Measurements from ENCODE around the gene CHD5. TPM values are rescaled to one million over a fixed set of nuclear protein-coding genes. Genes with fewer than 3 reads are reported as not detected.

Gene CHD5
- polyA plus RNA-seq, 1 donor from 2014 or later, result 22.0 TPM

GRCh38 chr1:6094246-6094645, 85.9 kb downstream of the CHD5 start:
- Histone ChIP-seq H3K27me3 (ENCODE audit: insufficient read depth, low read depth, low read length) (no peaks in the 10 kb centered on the region), H3K27ac (ENCODE audit: low read length) (no peak overlapping the region), H3F3A (ENCODE audit: insufficient read depth, low read length, poor library complexity, severe bottlenecking) (no peaks in the 10 kb centered on the region), H4K20me1 (ENCODE audit: insufficient read depth) (no peaks in the 10 kb centered on the region), H3K4me2 (ENCODE audit: low read length) (no peak overlapping the region), H3K9me3 (ENCODE audit: low read length) (no peaks in the 10 kb centered on the region), H2AFZ (ENCODE audit: low read depth, low read length) (no peak overlapping the region), H3K36me3 (ENCODE audit: insufficient read depth, low read length) (no peaks in the 10 kb centered on the region), H3K9ac (ENCODE audit: low read length) (no peak overlapping the region), H3K4me3 (ENCODE audit: low read length) (no peak overlapping the region), H3K9me2 (ENCODE audit: insufficient read depth, low read length) (no peaks in the 10 kb centered on the region), H3K79me2 (replicated peaks; ENCODE audit: insufficient read depth, low read length) (no peaks in the 10 kb centered on the region)
- TF ChIP-seq MXI1 (conservative IDR thresholded peaks at IDR 0.05; ENCODE audit: poor library complexity, severe bottlenecking) (no peak), REST (IDR thresholded peaks at IDR 0.05; ENCODE audit: borderline replicate concordance) (no peak), SMC3 (conservative IDR thresholded peaks at IDR 0.05; ENCODE audit: poor library complexity) (no peak), EZH2 (IDR thresholded peaks at IDR 0.05; ENCODE audit: borderline replicate concordance, insufficient read depth, low read length, poor library complexity, severe bottlenecking) (no peak), CTCF (IDR thresholded peaks at IDR 0.05; ENCODE audit: poor library complexity, severe bottlenecking) (no peak), TAF1 (IDR thresholded peaks at IDR 0.05; ENCODE audit: low read depth) (no peak), POLR2AphosphoS5 (IDR thresholded peaks at IDR 0.05) (no peak), RAD21 (conservative IDR thresholded peaks at IDR 0.05) (no peak), EP300 (conservative IDR thresholded peaks at IDR 0.05; ENCODE audit: poor library complexity, severe bottlenecking) (no peak)

GRCh38 chr1:6093611-6094010, 86.5 kb downstream of the CHD5 start:
- Histone ChIP-seq H3F3A (ENCODE audit: insufficient read depth, low read length, poor library complexity, severe bottlenecking) (no peaks in the 10 kb centered on the region), H3K9ac (ENCODE audit: low read length) (no peak overlapping the region), H3K9me3 (ENCODE audit: low read length) (no peaks in the 10 kb centered on the region), H3K27ac (ENCODE audit: low read length) (no peak overlapping the region), H3K27me3 (ENCODE audit: insufficient read depth, low read depth, low read length) (no peaks in the 10 kb centered on the region), H3K79me2 (replicated peaks; ENCODE audit: insufficient read depth, low read length) (no peaks in the 10 kb centered on the region), H3K4me3 (ENCODE audit: low read length) (no peak overlapping the region), H3K36me3 (ENCODE audit: insufficient read depth, low read length) (no peaks in the 10 kb centered on the region), H3K4me2 (ENCODE audit: low read length) (no peak overlapping the region), H2AFZ (ENCODE audit: low read depth, low read length) (no peak overlapping the region), H4K20me1 (ENCODE audit: insufficient read depth) (no peaks in the 10 kb centered on the region), H3K9me2 (ENCODE audit: insufficient read depth, low read length) (no peaks in the 10 kb centered on the region)
- TF ChIP-seq CTCF (IDR thresholded peaks at IDR 0.05; ENCODE audit: poor library complexity, severe bottlenecking) (no peak), MXI1 (conservative IDR thresholded peaks at IDR 0.05; ENCODE audit: poor library complexity, severe bottlenecking) (no peak), EP300 (conservative IDR thresholded peaks at IDR 0.05; ENCODE audit: poor library complexity, severe bottlenecking) (no peak), EZH2 (IDR thresholded peaks at IDR 0.05; ENCODE audit: borderline replicate concordance, insufficient read depth, low read length, poor library complexity, severe bottlenecking) (no peak), REST (IDR thresholded peaks at IDR 0.05; ENCODE audit: borderline replicate concordance) (no peak), SMC3 (conservative IDR thresholded peaks at IDR 0.05; ENCODE audit: poor library complexity) (no peak), POLR2AphosphoS5 (IDR thresholded peaks at IDR 0.05) (no peak), TAF1 (IDR thresholded peaks at IDR 0.05; ENCODE audit: low read depth) (no peak), RAD21 (conservative IDR thresholded peaks at IDR 0.05) (no peak)

Measured in neural cell (in vitro differentiated cells).